Hematopoietic multipotent progenitor cell treated with erythropoietin and hydrocortisone succinate and interleukin-3 and kit ligand, for 6 days (in vitro differentiated cells): ENCODE measurements around the gene MCF2L.
"Not testable (repeated sequence)": the region's sequence is repeated elsewhere in the genome, so short reads cannot be mapped to it uniquely, and the experiment has no call there.

ENCODE experiments used
- DNase-seq: peaks from one replicate; pipeline ENCODE4 v3.0.0-alpha.2; 2015

The MCF2L gene

DNA sequence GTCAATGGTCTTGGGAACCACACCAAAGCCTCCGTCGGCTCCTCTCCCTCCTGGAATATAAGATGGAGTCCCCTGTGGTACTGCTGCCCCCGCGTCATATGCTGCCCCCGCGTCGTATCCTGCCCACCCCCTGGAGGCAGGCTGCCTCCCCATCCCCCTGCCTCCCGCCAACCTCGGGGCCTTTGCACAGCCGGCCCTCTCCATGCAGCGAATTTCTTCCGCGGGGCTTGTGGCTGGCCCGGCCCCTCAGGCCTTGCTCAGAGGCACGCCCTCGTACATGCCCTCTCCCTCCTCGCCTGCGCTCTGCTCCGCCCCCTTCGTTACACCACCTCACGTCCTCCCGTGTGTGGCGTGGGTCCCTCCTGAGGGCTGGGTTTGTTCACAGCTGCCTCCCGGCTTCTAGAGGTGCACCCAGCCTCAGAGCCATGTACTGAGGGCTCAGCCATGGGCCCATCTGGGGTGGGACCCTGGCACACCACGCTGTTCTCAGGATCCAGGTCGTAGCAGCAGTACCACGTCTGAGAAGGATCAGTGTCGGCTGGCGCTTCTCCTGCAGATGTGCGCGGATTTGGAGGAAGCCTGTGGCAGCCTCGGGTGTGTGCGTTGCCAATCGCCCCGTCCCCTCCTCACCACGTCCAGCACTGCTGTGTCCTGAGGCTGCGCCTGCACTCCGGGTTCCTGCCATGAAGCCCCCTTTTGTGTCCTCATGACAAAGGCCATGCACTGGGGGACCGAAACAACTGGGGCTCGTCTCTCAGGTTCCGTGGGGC, 47.7 kb downstream of the MCF2L start:
- no peak for DNase-seq

DNA sequence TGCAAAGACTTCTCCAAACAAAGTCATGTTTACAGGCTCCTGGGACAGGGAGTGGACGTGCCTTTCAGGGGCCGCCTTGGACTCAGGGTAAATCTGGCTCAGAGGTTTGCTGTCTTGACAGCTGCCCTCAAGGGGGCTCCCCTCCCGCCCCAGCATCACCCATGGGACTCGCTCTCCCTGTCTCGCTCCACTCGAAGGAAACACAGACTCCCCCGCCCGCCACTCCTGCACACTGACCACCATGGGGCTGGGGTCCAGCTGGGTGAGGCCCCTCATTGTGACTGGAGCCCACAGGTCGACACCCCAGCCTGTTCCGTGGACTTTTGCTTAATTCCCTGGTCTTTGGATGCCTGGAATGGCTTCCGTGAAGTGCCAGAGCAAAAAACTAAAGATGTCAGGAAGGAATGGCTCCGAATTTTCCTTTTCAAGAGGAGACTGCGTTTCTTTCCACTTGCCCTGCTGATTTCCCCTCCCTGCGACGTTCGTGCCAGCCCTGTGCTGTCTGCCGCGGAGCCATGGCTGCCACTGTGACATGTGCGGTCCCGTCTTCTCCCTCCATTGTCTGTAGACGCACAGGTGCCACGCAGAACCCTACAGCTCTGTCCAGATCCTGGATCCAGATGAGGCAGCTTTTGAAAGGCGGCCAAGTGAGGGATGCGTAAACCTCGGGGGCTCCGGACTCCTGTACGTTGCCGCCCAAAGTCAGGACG, 48.6 kb downstream of the MCF2L start:
- DNase-seq = no peak

DNA sequence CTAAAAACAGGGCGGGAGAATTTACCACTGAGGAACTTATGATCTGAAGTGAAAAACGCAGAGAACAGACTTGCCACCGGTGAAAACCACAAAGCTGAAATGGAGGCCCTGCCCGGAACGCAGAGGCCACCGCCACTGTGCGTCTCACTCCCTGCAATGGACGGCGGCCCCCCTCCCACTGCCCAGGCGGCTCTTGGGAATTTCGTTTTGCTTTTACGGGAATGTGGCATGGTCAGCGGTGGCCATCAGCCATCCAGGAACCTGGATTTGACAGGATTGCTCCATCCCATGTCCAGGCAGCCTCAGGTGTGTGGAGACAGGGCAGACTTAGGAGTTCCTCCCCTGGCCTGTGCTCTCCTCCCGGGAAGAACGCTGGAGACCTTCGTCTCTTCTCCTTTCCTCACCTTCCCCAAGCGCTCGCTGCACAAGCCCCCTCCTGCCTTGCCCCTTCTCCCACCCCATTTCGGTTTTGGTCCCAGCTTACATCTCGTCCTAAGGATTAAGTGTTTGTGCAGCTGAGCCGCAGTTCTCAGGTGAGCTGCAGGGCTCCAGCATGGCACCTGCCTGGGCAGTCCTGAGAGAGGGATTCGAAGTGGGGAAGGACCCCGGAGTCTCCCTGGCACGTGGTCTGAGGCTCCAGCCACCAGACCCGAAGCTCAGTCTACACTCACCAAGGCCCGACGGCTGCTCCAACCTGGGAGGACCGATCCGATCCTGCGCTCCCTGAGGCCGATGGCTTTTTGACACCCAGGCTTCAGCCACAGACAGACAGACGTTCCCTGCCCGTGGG, 49.9 kb downstream of the MCF2L start:
- no peak for DNase-seq

DNA sequence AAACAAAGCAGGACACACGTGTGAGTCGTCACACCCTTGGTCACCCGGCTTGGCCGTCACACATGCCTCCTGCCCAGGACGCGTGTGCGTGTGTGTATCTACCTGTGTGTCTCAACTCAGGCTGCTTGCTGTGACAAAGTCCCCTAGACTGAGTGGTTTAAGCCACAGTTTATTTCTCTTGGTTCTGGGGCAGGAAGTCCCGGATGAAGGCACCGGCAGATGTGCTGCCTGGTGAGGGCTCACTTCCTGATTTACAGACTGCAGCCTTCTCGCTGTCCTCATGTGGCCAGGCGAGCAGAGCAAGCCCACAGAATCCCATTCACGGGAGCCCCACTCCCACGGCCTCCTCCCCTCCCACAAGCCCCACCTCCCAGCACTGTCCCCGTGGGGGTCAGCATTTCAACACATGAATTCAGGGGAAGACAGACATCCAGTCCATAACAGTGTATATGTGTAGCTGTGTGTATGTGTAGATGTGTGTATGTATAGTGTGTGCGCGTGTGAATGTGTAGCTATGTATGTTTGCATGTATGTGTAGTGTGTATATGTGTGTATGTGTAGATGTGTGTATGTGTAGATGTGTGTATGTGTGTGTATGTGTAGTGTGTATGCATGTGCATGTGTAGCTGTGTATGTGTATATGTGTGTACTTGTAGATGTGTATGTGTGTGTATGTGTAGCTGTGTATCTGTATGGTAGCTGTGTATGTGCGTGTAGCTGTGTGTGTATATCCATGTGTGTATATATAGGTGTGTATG, 51.5 kb downstream of the MCF2L start:
- no peak for DNase-seq

DNA sequence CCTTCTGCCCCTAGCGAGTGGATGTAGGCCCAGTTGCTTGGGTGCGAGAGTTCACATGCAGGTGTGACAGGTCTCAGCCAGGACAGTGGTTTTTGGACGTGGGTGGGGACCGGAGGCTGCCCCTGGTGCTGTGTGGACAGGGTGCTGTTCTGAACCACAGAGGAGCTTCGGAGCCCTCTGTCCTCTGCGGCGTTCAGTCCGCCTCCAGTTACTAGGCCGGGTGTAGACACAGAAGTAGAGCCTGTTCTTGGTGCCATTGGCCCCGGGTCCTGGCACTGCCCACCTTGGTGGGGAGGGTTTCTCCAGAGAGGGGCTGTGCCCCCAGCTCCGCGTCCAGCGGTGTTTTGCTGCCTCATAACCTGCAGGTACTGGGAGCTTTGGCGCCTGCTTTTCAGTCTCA, 52.4 kb downstream of the MCF2L start:
- no peak for DNase-seq

- no peak for DNase-seq
Observed at GRCh38 chr13:113021811-113022210, 52.8 kb downstream of the MCF2L start.

DNA sequence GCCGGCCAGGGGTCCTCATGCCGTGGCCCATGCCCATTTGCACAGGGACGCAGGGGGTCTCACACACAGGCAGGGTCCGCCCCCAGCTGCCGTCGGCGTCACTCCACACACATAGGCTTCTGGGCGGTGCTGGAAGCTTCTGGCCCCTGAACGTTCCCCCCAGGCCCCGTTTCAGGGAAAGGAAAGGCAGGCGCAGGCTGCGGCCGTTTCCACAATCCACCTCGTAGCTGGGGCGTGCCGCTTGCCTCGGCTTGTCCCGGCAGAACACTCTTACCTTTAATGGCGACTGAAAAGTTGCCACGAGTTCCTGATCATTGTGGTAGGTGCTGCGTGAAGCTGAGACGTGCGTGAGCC, 53.4 kb downstream of the MCF2L start:
- no peak for DNase-seq

DNA sequence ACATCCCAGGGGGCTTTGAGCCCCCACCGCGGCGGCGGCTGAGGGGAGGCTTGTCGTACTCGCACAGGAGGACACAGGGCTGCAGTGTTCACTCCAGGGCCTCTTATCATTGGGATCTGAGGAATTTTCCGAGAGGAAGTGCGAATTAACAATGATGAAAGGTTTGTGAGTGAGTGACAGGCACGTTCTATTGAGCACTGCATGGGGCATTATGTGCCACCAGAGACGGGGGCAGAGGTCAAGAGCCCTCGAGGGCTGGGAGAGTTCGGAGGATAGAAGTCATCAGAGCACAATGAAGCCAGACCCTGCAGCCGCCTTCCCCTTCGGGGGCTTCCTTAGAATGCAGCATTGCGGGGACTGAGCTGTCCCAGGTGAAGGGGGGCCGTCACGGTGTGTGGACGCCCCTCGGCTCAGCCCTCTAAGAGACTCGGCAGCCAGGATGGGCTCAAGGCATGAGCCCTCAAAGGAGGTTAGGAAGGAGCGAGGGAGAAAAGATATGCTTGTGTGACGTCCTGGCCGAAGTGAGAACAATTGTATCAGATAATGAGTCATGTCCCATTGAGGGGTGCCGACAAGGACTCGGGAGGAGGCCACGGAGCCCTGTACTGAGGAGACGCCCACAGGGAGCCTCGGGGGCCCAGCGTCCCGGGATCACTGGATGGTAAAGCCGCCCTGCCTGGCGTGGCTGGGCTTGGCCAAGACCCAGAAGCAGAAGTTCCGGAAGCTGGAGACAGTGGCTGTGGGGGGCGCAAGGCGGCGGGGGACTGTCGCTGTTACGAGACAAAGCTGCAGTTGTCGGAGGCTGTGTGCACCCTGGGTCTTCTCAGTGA, 53.9 kb downstream of the MCF2L start:
- no peak for DNase-seq

DNA sequence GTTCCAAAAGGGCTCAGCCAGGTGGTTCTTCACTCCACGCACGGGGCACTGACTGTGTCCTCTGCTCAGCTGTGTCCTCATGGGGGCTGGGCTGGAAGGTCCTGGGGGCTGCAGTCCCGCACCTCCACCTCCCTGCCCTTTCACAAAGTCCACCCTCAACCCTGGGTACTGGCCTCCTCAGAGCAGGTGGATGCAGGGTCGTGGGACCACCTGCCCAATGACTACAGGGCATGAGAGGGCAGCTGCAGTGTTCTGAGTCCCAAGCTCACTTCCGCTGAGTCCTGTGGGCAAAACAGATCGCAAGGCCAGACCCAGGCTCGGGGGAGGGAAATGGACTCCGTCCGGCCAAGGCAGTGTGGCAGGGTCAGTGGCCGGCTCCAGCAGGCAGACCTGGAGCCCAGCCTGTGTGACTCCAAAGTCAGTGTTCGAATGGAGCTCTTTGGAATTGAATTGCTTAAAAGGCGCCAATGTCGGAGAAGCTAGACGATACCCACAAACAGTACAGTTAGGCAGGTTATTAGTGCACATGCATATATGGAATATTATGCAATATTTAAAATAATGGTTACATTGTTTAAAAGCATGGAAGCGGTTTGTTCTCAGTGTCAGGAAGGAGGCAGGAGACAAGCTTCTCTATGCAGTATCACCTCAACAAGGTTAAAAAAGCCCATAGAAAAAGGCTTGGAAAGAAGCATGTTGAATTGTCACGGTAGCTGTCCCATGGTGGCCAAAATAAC, 54.8 kb downstream of the MCF2L start:
- no peak for DNase-seq

DNA sequence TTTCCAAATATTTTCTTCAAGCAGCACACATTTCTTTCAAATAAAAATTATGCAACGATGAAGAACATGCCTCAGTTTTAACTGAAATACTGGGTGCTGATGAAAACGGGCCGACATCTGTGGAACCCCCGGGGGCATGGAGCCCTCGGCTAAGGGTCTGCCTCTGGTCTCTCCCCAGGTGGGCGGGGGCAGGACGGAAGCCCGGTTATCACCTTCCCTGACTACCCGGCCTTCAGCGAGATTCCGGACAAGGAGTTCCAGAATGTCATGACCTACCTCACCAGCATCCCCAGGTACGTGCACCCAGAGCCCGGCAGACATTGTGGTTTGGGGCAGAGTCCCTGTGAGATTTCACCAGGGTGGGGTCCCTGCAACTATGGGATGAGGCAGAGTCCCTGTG, 55.5 kb downstream of the MCF2L start:
- DNase-seq = no peak

GRCh38 chr13:113026391-113026910, 57.4 kb downstream of the MCF2L start:
- no peak for DNase-seq

DNA sequence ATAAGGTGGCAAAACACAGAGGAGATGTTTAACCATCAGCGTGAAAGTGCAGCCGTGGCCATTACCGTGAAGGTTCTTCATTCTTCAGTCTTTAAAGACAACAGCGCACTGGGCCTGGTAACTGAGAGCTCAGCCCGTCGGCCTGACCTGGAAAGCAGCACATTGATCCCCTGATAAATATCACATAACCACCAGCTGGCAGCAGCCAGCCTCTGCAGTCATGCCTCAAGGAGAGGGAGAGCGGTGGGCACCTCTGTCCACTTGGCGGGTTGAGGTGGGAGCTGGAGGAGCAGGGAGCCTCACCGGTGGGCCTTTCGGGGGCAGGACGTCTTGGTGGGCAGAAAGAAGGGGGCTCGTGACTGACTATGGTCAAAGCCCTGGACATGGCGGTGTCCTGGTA, 58.1 kb downstream of the MCF2L start:
- no peak for DNase-seq

DNA sequence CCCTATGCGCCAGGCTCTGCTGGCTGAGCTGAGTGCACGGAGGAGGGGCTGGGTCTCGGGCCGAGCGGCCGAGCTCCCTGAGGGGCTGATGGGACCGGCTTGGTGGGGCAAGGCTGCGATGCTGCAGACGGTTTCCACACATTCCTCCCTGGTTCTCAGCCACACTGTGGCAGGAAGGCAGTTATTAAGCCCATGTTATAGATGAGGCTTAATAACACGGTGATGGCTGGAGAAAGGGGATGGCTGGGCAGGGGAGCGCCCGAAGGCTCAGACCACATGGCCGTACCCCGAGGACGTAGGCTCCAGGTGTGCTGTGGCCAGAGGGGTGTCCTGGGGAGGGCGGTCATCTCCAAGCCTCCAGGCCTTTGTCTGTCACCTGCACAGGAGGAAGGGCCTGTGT, 58.6 kb downstream of the MCF2L start:
- DNase-seq = no peak

- DNase-seq = no peak
Observed at GRCh38 chr13:113028336-113029060, 59.5 kb downstream of the MCF2L start.

DNA sequence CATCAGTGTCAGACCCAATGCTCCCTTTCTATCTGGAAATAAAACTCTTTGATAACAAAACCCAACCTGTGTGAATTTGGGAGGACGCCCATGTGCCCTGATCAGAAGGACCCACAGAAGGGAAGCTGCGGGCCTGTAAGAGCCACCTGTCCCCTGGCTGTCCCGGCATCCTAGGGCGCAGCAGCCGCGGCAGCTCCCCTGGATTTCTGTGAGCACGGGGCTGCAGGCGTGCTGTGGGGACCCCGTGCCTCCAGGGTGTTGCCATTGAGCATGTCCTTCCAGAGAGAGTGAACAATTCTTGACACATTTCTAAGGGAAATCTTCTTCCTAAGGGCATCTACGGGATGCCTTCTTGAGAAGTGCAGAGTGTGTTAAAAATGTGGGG, 60.0 kb downstream of the MCF2L start:
- DNase-seq = no peak

GRCh38 chr13:113029487-113030258, 60.7 kb downstream of the MCF2L start:
- DNase-seq = peak; percentile 32

- DNase-seq = not testable (repeated sequence)
Observed at GRCh38 chr13:113030259-113030640, 61.2 kb downstream of the MCF2L start.

DNA sequence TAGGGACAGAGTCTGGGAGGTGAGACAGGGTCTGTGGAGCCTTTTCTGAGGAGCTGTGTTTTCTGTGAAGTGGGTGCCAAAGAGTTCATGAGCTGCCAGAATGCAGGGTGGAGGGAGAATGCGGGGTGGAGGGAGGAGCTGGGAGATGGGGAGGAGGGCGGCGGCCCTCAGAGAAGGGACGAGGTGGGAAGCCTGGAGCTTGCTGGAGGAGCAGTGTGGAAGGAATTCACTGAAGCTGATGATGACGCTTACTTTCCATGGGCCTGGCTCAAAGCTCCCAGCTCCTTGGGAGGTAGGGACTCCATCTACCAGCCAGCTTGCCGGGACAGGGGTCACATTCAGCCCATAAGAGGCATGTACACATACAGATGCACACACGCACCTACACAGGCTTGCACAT, 62.5 kb downstream of the MCF2L start:
- DNase-seq = no peak

DNA sequence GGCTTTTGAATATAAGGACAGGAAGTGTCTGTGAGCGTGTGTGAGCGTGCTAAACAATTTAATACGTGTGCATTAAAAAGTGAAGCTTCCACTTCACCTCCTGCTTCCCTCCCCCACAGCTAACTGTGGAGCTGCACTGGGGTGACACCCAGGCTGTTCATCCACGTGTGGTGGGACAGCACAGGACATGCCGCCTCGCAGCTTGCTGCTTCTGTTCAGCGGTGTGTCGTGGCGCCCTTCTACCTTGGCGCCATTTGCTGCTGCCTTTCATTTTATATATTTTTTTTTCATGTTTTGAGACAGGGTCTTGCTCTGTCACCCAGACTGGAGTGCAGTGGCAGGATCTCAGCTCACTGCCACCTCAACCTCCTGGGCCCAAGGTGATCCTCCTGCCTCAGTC, 63.3 kb downstream of the MCF2L start:
- DNase-seq = no peak
